ENCODE results near the gene UTS2B.

UTS2B gene

GRCh38 chr3:191343115-191343514, 12.8 kb upstream of the UTS2B start:
- TF ChIP-seq, protein P1, sequence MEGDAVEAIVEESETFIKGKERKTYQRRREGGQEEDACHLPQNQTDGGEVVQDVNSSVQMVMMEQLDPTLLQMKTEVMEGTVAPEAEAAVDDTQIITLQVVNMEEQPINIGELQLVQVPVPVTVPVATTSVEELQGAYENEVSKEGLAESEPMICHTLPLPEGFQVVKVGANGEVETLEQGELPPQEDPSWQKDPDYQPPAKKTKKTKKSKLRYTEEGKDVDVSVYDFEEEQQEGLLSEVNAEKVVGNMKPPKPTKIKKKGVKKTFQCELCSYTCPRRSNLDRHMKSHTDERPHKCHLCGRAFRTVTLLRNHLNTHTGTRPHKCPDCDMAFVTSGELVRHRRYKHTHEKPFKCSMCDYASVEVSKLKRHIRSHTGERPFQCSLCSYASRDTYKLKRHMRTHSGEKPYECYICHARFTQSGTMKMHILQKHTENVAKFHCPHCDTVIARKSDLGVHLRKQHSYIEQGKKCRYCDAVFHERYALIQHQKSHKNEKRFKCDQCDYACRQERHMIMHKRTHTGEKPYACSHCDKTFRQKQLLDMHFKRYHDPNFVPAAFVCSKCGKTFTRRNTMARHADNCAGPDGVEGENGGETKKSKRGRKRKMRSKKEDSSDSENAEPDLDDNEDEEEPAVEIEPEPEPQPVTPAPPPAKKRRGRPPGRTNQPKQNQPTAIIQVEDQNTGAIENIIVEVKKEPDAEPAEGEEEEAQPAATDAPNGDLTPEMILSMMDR (IDR thresholded peaks at IDR 0.05): no peak

DNA sequence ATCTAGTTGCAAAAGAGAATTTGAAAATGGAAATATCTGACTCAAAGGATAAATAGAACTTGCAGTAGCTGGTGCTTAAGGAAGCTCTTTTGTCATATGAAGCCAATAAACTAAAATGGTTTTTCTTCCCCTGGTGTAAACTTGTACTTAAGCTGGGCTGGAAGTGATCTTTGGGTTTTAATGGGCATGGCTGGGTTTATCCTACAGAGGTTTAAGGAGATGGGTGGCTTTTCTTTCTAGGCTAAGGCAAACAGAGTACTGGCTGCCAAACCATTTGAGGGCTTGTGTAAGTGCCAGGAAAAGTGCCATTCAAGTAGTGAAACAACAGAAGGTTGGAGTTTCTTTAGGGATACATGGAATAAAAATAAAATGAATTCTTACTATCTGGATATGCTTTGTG, 12.1 kb upstream of the UTS2B start:
- no peaks in the 10 kb centered on the region for H3K4me1 ChIP-seq (ENCODE audit: control insufficient read depth in 1 of 2, insufficient read depth in 1 of 2, low read depth in 1 of 2, low read length in 1 of 2)
- H3K4me3 ChIP-seq (ENCODE audit: low read depth in 1 of 2, low read length in 1 of 2): no peak overlapping the region
- TF ChIP-seq, protein P1 (IDR thresholded peaks at IDR 0.05): no peak
- no peak overlapping the region for H3K27ac ChIP-seq
- H3K9me3 ChIP-seq: no peaks in the 10 kb centered on the region
- no peaks in the 10 kb centered on the region for H3K36me3 ChIP-seq
- H3K27me3 ChIP-seq: no peaks in the 10 kb centered on the region

More at GRCh38 chr3:191343115-191343514, 12.8 kb upstream of the UTS2B start:
- Histone ChIP-seq H3K4me1 (ENCODE audit: control insufficient read depth in 1 of 2, insufficient read depth in 1 of 2, low read depth in 1 of 2, low read length in 1 of 2) (no peaks in the 10 kb centered on the region), H3K27me3 (no peaks in the 10 kb centered on the region), H3K9me3 (no peaks in the 10 kb centered on the region), H3K27ac (no peak overlapping the region), H3K4me3 (ENCODE audit: low read depth in 1 of 2, low read length in 1 of 2) (no peak overlapping the region), H3K36me3 (no peaks in the 10 kb centered on the region)

- H3K27me3 ChIP-seq: no peaks in the 10 kb centered on the region
- no peaks in the 10 kb centered on the region for H3K4me1 ChIP-seq (ENCODE audit: control insufficient read depth in 1 of 2, insufficient read depth in 1 of 2, low read depth in 1 of 2, low read length in 1 of 2)
- H3K36me3 ChIP-seq: no peaks in the 10 kb centered on the region
- no peak overlapping the region for H3K27ac ChIP-seq
- H3K9me3 ChIP-seq: no peaks in the 10 kb centered on the region
- no peak overlapping the region for H3K4me3 ChIP-seq (ENCODE audit: low read depth in 1 of 2, low read length in 1 of 2)
- TF ChIP-seq, protein P1 (IDR thresholded peaks at IDR 0.05): no peak
Measured at GRCh38 chr3:191342006-191342405, 11.7 kb upstream of the UTS2B start.

GRCh38 chr3:191340966-191341365, 10.6 kb upstream of the UTS2B start:
- no peaks in the 10 kb centered on the region for H3K9me3 ChIP-seq
- TF ChIP-seq, protein P1 (IDR thresholded peaks at IDR 0.05): no peak
- H3K27me3 ChIP-seq: no peaks in the 10 kb centered on the region
- H3K4me1 ChIP-seq (ENCODE audit: control insufficient read depth in 1 of 2, insufficient read depth in 1 of 2, low read depth in 1 of 2, low read length in 1 of 2): no peaks in the 10 kb centered on the region
- H3K27ac ChIP-seq: no peak overlapping the region
- no peaks in the 10 kb centered on the region for H3K36me3 ChIP-seq
- H3K4me3 ChIP-seq (ENCODE audit: low read depth in 1 of 2, low read length in 1 of 2): no peak overlapping the region

DNA sequence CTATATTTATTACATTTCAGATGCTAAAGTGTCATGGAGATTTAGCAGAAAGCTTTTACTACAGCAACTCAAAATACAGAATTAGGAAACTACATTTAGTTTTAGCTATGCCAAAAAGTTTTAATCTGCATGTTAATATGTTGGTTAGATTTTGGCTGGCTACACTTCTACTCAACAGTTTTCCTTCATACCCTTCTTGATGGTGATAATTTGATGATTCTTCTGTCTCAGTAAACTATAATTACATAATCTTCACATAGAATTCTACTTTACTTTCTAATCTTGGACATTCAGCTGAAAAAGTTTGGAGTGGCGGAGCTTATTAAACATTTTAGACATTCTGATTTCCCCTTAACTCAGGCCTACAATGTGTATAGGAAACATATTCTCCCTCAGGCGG, 10.0 kb upstream of the UTS2B start:
- TF ChIP-seq, protein P1 (IDR thresholded peaks at IDR 0.05): no peak
- no peak overlapping the region for H3K27ac ChIP-seq
- H3K4me3 ChIP-seq (ENCODE audit: low read depth in 1 of 2, low read length in 1 of 2): no peak overlapping the region
- H3K27me3 ChIP-seq: no peaks in the 10 kb centered on the region
- H3K36me3 ChIP-seq: no peaks in the 10 kb centered on the region
- no peaks in the 10 kb centered on the region for H3K9me3 ChIP-seq
- H3K4me1 ChIP-seq (ENCODE audit: control insufficient read depth in 1 of 2, insufficient read depth in 1 of 2, low read depth in 1 of 2, low read length in 1 of 2): no peaks in the 10 kb centered on the region

Measured in neutrophil (primary cell).